GM19452 (cell line): Measurements from ENCODE around the gene ALKAL2.

ENCODE experiments used
- ATAC-seq: cut with Tn5 transposase; IDR thresholded peaks from one replicate; pipeline ENCODE4 v1.9.1; 2021; ENCODE audit not compliant: unreplicated experiment

Gene ALKAL2

DNA sequence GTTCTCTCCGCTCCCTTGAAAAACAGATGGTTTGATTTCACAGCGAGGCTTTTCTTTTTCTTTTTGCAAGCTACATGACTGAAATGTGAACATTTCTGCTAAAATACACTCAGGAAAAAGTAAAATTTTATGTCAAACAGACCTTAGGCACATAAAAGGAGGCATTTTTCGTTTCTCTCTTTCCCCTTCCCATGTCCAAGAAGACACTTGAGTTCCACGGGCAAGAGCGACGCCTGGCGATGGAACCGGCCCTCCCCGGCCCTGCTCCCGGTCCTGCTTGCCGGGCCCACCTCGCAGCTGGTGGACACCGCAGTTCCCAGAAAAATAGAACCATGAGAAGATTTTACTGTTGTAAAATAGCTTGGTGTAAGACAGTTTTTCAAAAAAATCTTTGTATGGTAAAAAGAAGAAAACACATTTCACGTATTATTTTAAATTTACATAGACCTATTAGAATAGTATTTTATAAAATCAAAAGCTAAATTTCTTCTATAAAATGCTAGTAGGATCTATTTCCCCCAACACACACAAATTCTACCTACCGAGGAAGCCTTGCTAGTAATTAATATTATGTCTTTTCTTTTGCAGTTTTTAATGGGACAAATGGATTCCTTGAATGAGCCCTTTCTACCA is 2.3 kb upstream of the ALKAL2 start:
- ATAC-seq = no peak

GRCh38 chr2:289362-290089 is 1.6 kb upstream of the ALKAL2 start:
- no peak for ATAC-seq

- no peak for ATAC-seq
Observed at GRCh38 chr2:288758-289361, 969 bp upstream of the ALKAL2 start.

DNA sequence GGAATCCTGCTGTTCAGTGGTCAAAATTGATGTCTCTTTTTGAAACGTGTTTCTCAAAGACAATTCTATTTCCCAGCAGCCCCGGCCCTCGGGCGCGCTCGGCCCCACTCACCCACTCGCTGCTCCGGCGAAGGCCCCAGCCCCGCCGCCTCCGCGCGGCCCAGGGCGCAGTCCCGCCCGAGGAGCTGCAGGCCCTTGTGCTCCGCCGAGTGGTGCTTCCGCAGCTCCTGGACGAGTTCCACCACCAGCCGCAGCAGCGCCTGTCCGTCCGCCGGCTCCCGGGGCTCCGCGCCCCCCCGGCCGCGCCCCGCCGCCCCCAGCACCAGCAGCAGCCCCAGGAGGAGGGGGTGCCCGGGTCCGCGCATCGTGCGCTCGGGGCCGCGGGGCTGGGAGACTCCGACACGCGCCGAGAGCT is 413 bp downstream of the ALKAL2 start:
- ATAC-seq = no peak

- ATAC-seq = no peak
Observed at GRCh38 chr2:286774-287392, 1.0 kb downstream of the ALKAL2 start.

DNA sequence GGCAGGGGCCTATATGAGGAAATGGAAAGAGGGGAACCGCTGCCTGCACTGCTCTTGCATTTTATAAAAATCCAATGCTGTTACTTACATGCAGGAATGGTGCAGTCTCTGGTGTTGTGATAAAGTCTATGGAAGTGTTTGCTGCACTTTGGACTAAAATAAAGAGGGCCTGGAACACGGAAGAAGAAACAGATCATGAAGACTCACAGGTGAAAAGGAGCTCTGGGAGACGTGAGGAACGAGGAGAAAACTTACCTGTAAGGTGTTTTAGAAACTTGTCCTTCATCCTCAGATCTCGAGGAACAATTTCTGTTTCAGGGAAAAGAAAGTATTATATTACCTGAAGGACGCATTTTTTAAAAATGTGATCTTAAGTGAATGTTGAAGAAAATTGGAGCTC is 1.9 kb downstream of the ALKAL2 start:
- no peak for ATAC-seq

- no peak for ATAC-seq
Observed at GRCh38 chr2:285531-285930, 2.4 kb downstream of the ALKAL2 start.

- ATAC-seq = no peak
Observed at GRCh38 chr2:284896-285492, 2.9 kb downstream of the ALKAL2 start.

DNA sequence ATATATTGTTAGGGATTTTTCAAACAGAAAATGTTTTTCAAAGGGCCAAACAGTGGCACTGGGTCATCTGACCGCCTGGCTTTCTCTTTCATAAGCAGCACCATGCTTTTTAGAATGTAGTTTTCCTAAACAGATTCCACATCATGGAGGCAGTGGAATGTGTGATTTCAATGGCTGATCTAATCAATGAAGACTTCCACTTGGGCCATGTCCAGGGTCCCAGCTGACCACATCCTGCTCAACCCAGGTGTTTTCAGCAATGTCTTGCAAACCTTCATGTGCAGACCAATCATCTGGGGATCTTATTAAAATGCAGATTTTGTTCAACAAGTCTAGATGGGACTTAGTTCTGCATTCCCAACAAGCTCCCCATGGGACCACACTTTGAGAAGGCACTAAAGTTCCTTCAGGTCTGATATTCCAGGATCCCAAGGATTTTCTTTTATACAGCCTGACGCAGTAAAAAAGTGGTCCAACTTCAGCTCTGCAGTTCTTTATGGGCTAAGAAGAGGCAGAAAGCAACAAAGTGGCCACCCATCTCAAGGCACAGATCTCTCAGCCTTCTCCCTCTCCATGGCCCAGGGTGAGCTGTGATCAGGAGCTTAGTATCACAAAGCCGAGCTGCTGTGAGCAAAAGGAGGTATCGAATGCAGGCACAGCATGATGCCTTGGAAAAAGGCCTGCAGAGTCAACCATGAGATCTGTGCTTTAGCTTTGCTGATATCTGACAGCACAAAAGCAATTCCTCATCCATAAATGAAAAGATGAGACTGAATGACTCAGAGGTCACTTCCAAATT is 3.7 kb downstream of the ALKAL2 start:
- ATAC-seq = no peak

GRCh38 chr2:282371-283263 is 5.3 kb downstream of the ALKAL2 start:
- ATAC-seq = no peak

GRCh38 chr2:281381-281780 is 6.5 kb downstream of the ALKAL2 start:
- ATAC-seq = no peak

DNA sequence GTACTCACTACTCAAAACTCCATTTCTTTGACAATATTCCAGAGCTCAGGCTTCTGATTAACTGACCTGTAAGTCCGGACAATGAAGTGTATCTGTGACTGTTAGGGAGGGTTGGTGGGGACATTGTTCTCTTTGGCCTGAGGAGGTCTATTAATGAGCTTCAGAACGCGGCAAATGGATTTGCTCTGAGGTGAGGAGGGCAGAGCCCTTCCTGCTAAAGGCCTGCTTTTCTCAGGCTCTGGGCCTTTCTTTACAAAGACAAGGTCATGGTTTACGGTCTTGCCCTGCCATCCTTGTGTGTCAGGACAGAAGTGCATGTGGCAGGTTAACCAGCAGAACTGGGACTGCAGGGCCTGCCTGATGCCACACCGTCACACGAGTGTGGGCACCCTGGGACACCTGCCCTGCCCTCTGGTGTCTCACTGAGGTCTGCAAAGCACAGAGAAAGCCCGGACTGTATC is 7.2 kb downstream of the ALKAL2 start:
- no peak for ATAC-seq

DNA sequence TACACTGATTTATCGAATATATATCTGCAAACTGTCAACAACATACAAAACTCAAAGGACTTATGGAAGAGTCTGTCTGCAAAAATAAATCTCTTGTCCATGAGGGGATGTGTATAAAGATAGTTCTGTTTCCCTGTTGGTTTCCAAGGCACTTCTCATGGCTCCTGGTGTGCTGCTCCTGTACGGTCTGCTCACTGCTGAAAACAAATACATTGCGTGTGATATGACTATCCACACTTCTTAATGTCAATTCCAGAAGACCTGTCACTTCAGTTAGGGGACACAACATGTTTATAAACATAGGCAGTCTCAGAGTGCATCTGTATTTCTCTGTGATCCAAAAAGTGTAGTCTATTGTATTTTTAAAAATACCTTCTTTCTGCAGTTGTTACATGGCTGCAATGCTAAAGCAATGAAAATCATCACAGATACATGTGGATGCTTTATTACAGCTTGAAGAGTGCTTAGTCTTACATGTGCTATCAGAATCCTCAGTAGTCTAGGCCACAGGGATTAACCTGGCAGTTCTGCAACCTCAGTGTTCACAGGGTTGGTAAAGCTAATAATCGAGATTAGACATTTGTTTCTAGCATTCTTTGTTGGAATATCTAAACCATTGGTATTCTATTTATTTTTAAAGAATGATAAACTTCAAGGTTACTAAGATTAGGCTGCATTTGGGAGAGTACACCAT is 7.8 kb downstream of the ALKAL2 start:
- no peak for ATAC-seq

DNA sequence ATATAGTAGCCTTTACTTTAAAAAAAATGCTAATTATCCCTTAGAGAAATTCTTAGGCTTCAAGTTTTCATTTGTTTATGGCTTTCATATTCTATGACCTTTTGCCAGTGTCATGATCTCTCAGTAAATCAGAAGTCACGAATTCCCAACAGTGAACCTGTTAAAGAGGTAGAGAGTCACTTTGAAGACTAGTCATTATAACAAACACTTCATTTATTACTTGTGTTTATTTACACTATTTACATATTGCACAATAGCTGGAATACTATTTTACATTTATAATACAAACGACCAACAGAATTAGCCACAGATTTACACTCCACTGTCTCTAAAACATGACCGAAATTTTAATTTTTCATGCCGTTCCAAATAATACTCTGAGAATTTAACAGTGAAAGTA is 8.5 kb downstream of the ALKAL2 start:
- ATAC-seq = no peak

DNA sequence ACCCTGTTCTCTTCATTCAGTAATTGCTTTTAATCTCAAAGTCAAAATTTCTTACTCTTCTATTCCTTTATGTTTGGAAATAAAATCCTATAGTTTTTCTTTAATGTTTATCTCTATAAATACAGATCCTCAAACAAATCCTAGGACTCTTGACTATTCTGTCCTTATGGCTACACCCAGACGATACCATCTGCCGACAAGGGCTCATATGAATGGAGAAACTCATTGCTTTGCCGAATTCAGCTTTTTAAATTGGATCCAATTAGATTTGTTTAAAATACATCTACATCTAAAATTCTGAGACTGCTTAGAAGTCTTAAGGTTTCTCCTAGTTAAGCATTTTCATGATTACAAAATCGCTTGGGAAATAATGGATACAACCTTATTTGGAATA is 9.0 kb downstream of the ALKAL2 start:
- ATAC-seq = no peak

DNA sequence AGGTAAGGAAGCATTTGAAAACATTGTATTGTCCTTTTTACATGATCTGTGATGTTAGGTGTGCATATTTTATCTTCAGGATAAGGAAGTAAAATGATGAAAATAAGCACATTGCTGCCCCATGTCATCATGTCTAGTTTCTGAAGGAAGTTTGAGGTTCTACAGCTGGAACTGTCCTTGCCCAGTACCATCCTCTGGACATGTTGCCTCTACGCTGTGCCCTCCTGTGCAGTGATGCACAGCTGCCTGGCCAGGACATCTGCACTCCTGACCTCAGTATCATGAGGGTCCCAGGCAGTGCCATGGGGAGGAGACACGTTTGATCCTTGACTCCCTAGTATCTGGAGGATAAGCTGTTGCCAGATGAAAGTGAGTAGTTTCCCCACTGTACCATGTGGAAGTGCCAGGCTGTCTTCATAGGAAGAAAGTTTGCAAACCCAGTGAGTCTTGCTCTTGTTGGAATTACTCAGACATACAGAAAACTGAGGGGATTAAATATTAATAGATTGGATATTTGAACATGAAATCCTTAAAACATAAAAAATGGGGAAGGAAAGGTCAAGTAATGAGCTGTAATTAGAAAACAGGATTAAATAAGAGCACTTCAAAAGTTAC is 9.5 kb downstream of the ALKAL2 start:
- no peak for ATAC-seq

DNA sequence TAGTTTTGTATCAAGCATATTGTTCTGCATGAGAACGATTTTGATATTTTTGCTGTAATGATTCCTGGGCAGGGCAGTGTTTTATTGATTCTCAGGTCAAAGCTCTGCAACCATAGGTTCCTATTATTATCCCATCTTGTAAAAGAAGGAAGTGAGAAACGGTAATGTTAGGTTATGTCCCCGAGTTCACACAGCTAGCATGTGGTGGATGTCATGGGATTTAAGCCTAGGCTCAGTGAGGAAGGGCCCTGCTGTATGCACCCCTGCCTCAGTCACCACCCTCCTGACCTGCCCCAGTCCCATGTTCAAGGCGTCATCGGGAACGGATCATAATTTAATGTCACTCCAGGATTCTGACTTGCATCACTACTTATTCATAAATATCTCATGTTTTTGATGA is 12.4 kb downstream of the ALKAL2 start:
- peak; percentile 87 for ATAC-seq

- no peak for ATAC-seq
Observed at GRCh38 chr2:274503-274902, 13.4 kb downstream of the ALKAL2 start.

DNA sequence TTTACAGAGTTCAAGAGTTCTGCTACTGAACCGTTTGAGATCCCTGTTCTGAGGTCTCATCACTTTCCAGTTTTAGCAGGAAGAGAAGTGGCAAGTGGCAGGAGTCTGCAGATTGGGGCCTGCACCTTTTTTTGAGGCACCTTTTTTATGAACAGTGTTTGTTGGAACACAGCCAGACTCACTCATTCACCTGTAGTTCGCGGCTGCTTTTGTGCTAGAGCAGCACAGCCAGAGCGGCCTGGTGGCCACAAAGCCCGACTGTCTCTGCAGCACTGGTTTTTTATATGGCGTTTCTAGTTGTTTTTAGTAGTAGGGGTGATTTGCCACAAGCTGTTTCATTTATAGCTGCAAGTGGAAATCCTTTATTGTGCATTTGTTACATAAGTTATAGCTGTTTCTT is 14.6 kb downstream of the ALKAL2 start:
- ATAC-seq = no peak
